GM15510 (cell line): ENCODE measurements around the gene ENTREP3.

Experiments
- POLR2A ChIP-seq: IDR thresholded peaks from 3 replicates; pipeline ENCODE4 v1.6.1; 2011; ENCODE audit warnings: borderline replicate concordance; ENCODE audit not compliant: insufficient read length; ENCODE audit errors: extremely low read depth

ENTREP3 gene

GRCh38 chr1:155197901-155198546, 57.3 kb downstream of the ENTREP3 start:
- TF ChIP-seq POLR2A = no peak
